GM18526 (cell line): ENCODE data around the gene FBXW12.

Experiments used
- POLR2A ChIP-seq: IDR thresholded peaks from 3 replicates; pipeline ENCODE4 v1.6.1; 2011; ENCODE audit not compliant: insufficient read length; ENCODE audit errors: extremely low read depth

The FBXW12 gene

GRCh38 chr3:48413611-48414010, 41.6 kb downstream of the FBXW12 start:
- TF ChIP-seq POLR2A = no peak

DNA sequence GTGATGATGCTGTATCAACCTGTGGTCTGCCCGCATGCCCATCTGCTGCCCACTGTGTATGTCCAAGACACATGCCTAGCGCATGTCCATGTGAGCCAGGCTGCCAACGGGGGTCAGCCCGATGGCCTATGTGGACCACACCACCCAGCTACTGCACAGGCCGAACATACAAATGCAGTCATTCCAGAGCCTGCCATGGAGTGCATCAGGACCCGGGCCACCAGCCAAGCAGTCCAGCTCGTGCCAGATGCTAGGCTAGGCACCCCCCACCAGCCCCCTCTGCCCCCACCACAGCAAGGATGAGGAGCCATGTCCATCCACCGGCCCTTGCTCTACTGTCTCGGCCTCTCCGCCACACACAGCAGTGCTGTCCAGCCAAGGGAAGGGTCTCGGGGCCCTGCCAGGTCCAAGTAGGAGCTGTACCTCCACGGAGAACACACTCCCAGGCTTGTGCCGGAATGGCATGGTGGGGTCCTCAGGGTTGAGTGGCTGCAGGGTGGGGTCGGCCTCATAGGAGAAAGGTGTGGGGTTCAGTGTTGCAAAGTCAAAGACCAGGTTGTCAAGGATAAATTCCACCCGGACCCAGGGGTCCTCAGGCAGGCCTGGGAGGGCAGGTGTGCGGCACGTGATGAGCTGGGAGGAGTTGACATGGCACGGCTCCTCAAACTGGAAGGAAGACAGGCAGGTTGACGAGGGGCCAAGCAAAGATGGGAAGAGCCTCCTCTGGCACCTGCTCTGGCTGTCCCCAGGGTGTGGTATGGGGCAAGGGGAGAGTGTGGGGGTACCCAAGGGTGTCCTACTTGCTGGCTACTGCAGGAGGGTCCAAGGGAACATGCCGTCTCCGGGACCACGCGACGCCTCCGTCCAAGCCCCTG, 42.6 kb downstream of the FBXW12 start:
- no peak for TF ChIP-seq POLR2A

DNA sequence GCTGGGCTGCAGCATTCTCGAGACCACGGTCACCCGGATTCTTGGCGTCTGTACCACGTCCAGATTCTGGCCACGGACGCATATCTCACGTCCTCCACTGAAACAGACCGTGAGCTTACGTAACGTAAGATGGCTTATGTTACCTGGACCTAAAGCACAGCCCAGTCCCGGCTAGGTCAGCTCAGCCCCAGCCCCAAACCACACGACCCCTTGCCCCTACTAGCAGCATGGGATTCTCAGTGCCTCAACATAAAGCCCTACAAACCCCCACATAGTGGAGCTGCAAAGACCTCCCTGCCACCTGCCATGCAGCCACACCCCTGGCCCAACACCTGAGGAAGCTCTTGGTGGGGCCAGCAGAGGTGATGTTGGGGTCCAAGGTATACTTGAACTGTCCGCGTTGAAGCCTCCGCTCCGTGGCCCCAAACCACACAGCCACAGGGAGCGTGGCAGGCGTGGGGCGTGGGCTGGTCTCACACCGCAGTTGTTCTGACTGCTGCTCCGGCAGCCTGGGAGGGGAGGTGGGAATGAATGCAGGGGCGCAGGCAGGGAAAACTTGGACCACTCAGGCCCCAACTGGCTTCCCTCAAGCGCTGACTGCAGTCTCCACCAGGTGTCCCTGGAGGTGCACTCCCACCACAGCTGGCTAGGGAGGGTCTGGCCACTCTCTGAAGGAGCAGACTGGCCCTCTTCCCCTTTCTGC, 43.4 kb downstream of the FBXW12 start:
- TF ChIP-seq POLR2A = no peak

GRCh38 chr3:48416091-48416505, 44.1 kb downstream of the FBXW12 start:
- no peak for TF ChIP-seq POLR2A

DNA sequence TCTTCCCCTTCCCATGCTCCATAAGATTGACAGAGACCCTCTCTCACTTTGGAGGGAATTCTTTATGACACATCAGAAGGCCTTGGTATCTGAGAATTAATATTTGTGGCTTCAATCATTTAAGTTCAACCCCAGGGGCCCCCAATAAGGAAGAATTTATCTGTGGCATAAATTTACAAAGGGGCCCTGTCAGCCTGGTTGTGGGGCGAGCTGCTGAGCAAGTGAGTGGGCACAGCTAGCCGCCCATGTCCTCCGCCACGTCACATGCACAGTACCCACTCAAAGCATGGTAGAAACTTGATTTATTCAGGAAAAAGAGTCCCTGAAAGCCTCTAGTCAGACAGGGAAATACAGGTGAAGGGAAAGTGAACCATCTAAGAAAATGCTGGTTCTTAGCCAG, 44.5 kb downstream of the FBXW12 start:
- no peak for TF ChIP-seq POLR2A

DNA sequence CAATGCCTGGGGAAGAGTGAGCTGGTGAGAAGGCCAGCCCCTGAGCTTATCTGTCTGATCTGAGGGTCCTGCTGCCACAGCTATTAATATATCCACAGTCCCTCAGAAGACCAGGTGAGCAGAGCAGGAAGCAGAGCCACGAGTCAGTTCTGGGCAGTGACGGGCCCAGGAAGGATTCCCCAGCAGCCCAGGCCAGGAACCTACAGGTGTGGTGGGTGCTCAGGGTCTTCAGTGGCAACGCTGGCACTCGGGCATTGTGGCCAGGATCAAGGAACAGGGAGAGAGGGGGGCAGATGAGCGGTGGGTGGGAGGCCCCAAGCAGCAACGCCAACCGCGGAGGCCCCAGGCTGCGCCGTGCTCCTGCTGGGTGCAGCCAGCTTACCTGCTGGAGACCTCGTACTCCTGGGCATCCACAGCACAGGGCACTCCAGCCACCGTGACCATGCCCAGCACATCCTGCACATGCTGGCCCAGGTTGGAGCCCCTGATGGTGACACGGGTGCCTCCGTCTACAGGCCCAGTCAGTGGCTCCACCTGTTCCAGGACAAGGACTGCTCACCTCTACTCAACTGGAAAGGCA, 45.6 kb downstream of the FBXW12 start:
- TF ChIP-seq POLR2A = no peak

GRCh38 chr3:48418140-48418539, 46.1 kb downstream of the FBXW12 start:
- no peak for TF ChIP-seq POLR2A

GRCh38 chr3:48418651-48419050, 46.6 kb downstream of the FBXW12 start:
- TF ChIP-seq POLR2A = no peak

GRCh38 chr3:48419149-48419548, 47.1 kb downstream of the FBXW12 start:
- TF ChIP-seq POLR2A = no peak

DNA sequence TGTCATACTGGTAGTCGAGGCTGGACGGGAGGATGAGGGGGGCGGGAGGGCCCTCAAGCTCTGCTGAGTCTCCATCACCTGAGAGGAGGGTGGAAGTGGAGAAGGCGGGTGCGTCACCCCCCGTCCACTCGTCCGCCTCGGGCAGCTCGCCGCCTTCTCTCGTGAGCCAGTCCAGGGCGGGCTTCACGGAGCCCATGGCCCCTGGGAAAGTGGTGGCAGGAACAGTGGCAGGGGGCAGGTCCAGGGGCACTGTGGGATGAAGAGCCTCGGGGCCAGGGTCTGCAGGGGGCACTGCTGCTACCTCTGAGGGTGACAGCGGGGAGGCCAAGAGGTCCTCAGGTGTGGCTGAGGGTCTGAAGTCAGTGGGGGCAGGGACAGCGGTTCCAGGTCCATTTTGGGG, 47.6 kb downstream of the FBXW12 start:
- TF ChIP-seq POLR2A = no peak

GRCh38 chr3:48420561-48420960, 48.5 kb downstream of the FBXW12 start:
- TF ChIP-seq POLR2A = no peak

- no peak for TF ChIP-seq POLR2A
Measured at GRCh38 chr3:48422272-48422671, 50.3 kb downstream of the FBXW12 start.

DNA sequence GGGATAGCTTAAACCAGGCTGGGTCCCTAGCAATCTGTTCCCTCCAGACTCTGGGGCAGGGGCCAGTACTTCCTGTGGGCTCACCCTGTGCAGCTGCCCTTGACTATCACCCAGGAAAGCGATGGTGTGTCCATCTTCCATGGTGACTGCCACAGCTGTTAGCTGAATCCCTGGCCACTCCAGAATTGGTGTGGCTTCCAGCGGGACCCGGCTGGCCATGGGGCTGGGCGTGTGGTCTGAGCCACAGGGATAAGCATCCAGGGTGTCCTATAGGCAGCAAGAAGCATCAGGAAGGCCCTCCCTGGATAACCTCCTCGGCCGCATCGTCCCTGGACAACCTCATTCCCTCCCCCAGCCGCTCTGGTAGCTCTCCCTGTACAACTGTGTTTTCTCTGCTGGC, 50.7 kb downstream of the FBXW12 start:
- TF ChIP-seq POLR2A = no peak

DNA sequence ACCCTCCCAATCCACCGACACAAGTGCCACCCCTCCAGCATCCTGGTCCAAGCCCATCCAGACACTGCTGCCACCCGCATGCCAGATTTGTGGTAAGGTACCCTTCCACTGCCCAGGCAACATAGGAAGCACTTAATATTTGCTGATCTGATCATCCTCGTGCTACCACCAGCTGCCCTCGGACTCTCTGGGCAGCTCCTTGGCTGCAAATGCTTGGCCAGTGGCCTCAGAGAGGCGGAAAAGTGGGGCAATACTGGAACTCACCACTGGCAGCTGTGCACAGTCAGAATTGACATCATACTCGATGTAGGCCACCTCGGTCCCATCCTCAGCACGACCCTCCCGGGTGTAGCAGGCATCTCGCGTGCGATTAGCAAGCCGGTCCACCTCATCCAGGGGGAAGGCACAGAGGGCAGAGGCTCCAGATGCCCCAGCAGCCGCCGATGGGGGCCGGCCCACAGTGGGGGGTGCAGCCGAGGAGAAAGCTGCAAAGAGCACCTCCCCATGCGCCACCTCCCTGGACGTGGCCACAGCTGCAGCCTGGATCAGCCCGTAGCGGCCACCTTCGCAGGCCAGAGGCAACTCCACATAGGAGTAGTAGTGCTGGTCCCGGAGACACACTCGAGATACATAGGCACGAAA, 51.3 kb downstream of the FBXW12 start:
- no peak for TF ChIP-seq POLR2A

- no peak for TF ChIP-seq POLR2A
Measured at GRCh38 chr3:48423883-48424695, 52.1 kb downstream of the FBXW12 start.
